22Rv1 (cell line): ENCODE measurements around the gene APC.

Experiments
- CTCF ChIP-seq: fragments of 450-650 bp; IDR thresholded peaks from 2 replicates; pipeline ENCODE4 v1.5.1; 2017; ENCODE audit warnings: mild to moderate bottlenecking
- ZFX ChIP-seq: fragments of 450-650 bp; IDR thresholded peaks from 2 replicates; pipeline ENCODE4 v1.6.1; 2017; ENCODE audit warnings: antibody characterized with exemption, borderline replicate concordance

- no peak for TF ChIP-seq ZFX
- TF ChIP-seq CTCF, result no peak
Observed at GRCh38 chr5:112880219-112880964, 142.7 kb downstream of the APC start.
